HG03066 (cell line): ENCODE data around the gene NUSAP1.
"Not testable (repeated sequence)": the region's sequence is repeated elsewhere in the genome, so short reads cannot be mapped to it uniquely, and the experiment has no call there.

Source experiments
- ATAC-seq: cut with Tn5 transposase; IDR thresholded peaks from one replicate; pipeline ENCODE4 v1.9.1; 2021; ENCODE audit warnings: low read depth; ENCODE audit not compliant: unreplicated experiment

Gene NUSAP1, protein sequence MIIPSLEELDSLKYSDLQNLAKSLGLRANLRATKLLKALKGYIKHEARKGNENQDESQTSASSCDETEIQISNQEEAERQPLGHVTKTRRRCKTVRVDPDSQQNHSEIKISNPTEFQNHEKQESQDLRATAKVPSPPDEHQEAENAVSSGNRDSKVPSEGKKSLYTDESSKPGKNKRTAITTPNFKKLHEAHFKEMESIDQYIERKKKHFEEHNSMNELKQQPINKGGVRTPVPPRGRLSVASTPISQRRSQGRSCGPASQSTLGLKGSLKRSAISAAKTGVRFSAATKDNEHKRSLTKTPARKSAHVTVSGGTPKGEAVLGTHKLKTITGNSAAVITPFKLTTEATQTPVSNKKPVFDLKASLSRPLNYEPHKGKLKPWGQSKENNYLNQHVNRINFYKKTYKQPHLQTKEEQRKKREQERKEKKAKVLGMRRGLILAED

DNA sequence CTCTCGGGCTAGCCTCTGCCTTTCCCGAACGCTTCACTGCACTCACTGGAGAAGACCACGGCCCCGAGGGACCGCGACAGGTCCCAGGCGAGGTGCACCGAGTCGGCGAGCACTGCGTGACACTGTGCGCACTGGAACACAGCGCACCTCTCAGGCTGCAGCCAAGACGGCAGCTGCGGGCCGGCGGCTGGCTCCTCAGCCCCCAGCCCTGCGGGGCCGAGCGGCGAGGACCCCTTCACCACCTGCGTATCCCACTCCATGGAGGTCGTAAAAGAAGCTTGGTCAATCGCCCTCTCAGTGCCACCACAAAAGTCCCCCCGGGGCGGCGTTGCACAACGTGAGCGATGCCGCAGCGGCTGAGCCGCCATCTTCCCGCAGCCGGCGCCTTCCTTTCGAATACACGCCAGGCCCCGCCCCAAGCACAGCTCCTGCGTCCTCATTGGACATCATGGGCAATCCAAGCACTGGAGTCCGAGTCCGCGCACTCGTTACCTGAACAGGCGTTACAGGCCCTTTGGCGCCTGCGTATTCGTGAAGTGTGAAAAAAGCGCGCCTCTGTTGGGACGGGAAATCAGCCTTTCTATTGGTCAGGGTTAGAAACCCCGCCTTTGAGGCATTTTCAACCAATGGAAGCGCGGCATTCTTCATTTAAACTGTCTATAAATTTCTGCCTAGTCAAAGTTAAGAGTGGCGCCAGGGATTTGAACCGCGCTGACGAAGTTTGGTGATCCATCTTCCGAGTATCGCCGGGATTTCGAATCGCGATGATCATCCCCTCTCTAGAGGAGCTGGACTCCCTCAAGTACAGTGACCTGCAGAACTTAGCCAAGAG lies at the start of gene NUSAP1, which contains the start of gene OIP5:
TSS of gene NUSAP1 (plus strand) at position 688 of the 832 bp plus-strand sequence. CDS start at position 765, 77 bp downstream.
TSS of gene OIP5 (minus strand) at position 398 of the 832 bp plus-strand sequence. CDS start at position 368, 30 bp downstream.
- ATAC-seq, result peak; percentile 90

DNA sequence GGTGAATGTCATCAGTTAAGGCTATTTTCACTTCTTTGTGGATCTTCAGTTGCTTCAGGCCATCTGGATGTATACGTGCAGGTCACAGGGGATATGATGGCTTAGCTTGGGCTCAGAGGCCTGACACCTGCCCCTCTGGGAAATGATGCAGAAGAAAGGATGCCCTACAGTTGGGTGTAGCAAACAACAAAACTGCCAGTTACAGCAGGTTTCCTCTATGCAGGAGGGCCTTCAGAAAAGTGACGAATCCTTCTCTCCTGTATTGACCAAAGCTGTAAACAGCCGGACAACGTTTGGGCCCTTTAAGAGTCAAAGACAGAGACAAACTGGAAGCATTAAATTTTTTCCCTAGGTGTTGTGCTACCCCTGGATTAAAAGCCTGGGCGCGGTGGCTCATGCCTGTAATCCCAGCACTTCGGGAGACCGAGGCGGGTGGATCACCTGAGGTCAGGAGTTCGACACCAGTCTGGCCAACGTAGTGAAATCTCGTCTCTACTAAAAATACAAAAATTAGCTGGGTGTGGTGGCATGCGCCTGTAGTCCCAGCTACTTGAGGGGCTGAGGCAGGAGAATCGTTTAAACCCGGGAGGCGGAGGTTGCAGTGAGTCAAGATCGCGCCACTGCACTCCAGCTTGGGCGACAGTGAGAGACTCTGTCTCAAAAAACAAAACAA lies 49.6 kb upstream of the NUSAP1 start:
- ATAC-seq, result not testable (repeated sequence)

DNA sequence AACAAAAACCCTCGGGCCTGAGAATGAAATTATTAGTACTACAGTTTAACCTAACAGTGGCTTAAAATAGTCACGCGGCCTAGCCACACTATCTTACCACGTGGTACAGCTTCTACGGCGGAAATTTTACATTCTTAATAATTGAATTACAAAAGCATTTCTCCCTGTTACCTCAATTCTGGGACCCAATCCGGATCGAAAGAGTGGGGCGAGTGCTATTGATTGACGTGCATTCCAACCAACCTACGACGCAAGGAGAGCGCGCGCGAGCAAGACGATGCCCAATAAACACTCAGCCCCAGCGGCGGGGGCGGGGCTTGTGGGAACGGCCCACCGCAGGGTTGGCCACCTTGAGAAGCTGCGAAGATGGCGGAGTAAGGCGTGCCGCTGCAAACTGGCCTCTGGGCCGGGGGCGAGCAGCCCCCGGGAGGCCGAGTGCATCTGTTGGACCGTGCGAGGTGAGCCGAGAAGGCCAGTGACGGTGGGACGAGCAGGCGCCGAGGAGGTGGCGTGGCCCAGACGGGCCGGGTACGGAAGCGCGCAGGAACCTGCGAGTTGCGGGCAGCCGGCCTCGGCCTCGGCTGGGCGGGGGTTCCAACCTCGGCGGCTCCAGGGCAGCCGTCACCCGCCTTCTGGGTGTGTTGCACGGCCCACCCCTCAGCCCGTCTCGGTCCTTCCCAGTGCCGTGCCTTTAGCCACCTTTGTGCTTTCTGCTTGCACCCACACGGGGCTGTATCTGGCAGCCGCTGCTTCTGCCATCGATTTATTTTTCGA lies 48.8 kb upstream of the NUSAP1 start:
- ATAC-seq, result peak; percentile 91

DNA sequence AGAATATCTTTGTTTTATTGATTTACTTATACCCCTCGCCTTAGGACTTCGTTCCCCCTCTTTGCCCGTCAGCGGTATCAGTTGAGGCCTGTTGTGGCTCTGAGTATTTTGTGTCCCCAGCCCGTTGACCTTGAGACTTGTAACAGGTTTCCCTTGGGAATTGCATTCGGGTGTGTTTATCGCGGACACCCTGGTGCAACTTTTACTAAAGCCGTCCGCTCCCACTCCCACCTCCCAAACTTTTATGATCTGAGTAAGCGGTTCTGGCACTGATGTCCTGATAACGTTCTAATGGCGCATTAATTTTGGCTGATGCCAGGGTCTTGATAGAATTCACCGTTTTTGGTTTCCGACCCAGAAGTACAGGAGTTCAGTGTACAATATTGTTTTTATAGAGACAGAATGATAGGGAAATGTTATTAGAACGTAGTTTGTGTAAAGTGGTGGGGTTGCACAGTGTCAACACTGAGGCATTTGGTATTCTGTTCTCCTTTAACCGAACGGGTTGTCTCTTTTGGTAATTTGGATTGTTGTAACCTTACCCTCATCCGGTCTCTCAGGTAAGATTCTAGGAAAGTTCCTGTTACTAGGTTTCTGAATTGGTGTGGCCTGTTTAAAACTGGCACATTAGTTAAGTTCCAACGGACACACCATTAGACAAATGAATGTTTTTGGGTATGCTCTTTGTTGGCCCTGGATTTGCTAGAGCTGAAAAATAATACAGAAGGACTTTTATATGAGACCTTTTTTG lies 48.1 kb upstream of the NUSAP1 start:
- ATAC-seq, result no peak

DNA sequence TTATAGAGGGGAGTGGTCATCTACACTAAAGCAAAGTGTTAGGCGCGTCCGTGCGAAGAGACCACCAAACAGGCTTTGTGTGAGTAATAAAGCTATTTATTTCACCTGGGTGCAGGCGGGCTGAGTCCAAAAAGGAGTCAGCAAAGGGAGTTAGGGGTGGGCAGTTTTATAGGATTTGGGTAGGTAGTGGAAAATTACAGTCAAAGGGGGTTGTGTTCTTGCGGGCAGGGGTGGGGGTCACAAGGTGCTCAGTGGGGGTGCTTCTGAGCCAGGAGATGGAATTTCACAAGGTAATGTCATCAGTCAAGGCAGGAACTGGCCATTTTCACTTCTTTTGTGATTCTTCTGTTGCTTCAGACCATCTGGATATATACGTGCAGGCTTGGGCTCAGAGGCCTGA lies 47.4 kb upstream of the NUSAP1 start:
- ATAC-seq, result no peak

DNA sequence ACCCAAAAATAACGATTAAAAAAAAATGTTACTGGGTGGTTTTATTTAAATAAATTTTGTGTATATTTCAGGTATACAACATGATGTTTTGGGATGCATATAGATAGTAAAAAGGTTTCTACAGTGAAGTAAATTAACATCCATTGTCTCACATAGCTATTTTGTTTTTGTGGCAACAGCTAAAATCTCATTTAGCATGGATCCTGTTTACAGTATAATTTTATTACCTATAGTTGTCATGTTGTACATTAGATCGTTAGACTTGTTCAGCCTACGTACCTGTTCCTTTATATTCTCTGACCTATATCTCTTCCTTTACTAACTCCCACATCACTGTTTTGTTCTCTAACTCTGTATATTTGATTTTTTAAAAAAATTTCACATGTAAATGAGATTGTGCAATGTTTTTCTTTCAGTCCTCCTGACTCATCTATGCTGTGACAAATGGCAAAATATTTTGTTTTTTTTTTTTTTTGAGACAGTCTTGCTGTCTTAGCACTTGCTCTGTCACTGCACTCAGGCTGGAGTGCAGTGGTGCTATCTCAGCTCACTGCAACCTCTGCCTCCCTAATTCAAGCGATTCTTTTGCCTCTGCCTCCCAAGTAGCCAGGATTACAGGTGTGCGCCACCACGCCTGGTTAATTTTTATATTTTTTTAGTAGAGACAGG lies 45.9 kb upstream of the NUSAP1 start:
- no peak for ATAC-seq

DNA sequence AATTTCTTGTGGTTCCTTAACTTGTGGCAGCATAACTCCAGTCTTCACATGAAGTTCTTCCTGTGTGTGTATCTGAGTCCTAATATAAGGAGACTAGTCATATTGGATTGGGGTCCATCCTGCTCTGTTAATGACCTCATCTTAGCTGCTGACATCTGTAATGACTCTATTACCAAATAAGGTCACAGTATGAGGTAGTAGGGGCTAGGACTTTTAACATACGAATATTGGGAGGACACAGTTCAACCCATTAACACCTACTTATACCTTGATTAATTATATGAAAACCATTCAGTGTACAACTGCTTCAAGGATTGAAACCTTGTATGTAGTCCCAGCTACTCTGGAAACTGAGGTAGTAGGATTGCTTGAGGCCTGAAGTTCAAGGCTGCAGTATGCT lies 44.2 kb upstream of the NUSAP1 start:
- no peak for ATAC-seq

DNA sequence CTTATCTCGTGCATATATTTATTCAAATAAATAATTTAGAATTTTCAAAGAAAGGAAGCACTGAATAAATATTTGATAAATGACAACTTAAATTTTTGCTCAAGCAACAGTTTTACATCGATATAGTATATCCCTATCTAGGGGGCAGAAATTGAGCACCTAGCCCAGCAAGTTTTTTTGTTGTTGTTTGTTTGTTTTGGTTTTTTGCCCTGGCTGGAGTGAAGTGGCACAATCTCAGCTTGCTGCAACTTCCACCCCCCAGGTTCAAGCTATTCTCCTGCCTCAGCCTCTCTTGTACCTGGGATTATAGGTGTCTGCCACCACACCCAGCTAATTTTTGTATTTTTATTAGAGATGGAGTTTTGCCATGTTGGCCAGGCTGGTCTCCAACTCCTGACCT lies 42.7 kb upstream of the NUSAP1 start:
- no peak for ATAC-seq

DNA sequence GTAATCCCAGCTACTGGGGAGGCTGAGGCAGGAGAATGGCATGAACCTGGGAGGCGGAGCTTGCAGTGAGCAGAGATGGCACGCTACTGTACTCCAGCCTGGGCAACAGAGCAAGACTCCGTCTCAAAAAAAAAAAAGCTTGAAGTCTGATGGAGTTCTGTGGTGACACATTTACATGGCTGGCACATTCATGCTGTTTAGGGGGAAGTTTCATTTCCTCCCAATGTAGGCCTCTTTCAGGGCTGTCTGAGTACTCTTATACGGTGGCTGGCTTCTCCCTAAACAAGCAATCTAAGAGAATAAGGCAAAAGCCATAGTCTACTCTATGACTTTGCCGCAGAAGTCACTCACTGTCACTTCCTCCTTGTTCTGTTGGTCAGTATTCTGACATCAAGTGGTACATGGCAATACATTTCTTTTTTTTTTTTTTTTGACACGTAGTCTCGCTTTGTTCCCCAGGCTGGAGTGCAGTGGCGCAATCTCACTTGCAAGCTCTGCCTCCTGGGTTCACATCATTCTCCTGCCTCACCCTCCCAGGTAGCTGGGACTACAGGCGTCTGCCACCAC lies 41.5 kb upstream of the NUSAP1 start:
- ATAC-seq, result peak; percentile 74

DNA sequence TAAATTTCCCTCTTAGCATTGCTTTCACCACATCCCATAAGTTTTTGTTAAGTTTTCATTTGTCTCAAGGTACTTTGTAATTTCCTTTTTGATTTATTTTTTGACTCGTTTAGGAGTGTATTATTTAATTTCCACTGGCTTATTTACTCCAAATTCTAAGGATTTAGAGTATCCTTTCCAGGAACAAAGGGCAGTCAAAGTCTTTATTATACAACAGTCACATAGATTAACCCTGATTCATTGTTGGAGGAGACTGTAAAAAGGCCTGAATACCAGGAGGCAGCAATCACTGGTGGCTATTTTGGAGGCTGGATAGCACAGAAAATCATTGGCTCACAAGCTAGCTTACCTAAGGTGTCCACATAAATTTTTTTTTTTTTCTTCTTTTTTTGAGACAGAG lies 40.2 kb upstream of the NUSAP1 start:
- no peak for ATAC-seq

DNA sequence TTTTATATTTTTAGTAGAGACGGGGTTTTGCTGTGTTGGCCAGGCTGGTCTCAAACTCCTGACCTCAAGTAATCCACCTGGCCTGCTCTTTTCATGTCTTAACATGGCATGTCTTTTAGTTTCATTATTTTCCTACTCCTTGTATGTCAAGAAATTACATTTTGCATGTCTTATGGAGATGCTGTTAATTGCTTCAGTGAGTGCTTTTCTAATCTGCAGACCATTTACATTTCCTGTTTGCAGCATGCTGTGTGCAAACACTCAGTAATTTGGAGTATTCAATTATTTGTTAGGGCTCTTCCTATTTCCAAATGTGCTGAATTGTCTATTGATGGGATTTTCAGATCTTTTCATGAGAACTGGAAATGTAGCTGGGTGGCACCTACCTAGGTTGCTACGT lies 31.5 kb upstream of the NUSAP1 start:
- ATAC-seq, result not testable (repeated sequence)

DNA sequence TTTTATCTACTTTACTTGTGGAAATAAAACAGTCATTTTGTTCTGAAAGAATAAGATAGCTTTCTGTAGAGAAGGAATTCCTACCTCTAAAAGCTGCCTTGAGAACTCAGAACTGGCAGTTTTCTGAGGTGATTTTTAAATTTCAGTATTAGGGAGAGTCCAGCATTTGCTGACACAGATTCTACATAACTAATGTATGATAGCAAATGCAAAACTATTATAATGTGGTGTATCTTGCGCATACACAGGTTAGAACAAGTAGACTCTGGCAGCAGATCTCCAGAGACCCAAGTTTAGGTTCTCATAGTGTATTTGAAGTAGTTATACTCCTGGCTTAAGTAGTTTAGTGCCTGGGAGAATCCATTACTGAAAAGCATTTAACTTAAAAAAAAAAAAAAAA lies 31.1 kb upstream of the NUSAP1 start:
- no peak for ATAC-seq

DNA sequence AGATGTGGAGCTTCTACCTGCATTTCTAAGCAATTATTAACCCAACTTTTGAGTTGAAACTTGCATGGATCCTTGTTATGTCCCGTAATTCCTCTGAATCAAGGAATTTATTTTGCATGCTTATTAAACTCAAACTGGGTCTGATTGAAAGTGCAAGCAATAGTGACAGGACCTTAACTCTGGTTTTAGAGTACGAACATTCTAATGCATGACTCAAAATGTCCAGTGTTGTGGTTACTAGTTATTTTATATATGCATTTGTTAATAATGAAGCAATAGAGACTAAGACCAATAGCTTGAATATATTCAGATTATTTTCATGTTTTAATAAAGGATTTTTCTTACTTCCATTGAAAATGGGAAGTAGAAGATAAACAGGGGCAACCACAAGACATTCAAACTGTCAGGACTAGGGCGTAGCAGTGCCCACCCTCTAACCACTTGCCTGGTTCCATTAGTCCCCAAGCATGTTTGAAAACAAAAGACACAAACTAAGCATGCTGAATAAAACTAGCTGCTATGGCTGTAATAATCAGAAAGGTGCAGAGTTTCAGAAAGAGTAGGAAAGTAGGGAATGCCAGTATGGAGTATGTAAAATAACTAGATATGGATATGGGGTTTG lies 28.4 kb upstream of the NUSAP1 start:
- ATAC-seq, result no peak

DNA sequence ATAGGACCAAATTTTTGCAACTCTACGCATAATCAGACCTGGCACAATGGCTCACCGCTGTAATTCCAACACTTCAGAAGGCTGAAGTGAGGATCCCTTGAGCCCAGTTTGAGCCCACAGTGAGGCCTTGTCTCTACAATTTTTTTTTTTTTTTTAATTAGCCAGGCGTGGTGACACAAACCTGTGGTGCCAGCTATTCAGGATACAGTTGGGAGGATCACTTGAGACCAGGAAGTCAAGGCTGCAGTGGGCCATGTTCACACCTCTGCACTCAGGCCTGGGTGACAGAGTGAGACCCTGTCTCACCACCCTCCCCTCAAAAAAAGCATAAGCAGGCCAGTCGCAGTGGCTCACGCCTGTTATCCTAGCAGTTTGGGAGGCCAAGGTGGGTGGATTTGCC lies 25.0 kb upstream of the NUSAP1 start:
- no peak for ATAC-seq

DNA sequence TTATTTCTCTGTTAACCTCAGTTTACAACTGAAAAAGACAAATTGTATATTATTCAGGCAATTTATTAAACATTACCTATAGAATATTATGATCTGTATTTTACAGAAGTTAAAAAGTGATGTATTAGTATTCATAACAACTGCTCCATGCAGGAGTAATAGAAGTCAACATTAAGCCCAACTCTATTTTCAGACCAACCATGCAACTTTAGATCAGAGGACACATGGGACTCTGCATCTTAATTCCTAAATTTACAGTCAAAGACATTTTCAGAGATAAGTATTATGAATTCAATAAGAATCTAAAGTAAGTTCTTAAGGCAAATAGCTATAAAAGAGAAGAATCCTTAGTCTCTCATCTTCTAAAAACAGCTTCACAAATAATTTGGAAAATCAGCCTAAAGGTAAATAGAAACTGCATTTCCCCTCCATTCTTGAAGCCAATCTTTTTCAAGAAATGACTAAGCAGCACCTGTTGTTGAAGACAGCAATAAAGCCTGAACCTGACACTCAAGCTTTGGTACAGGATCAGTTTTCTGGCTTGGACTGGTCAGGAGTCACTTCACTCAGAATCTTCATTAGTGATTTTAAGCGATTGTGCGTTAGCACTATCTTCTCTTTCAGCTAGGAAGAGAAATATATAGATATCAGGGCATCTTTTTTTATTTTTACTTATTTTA lies 23.3 kb upstream of the NUSAP1 start:
- no peak for ATAC-seq

DNA sequence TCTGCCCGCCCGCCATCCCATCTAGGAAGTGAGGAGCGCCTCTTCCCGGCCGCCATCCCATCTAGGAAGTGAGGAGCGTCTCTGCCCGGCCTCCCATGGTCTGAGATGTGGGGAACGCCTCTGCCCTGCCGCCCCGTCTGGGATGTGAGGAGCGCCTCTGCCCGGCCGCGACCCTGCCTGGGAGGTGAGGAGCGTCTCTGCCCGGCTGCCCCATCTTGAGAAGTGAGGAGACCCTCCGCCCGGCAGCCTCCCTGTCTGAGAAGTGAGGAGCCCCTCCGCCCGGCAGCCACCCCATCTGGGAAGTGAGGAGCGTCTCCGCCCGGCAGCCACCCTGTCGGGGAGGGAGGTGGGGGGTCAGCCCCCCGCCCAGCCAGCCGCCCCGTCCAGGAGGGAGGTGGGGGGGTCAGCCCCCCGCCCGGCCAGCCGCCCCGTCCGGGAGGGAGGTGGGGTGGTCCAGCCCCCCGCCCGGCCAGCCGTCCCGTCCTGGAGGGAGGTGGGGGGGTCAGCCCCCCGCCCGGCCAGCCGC lies 11.8 kb upstream of the NUSAP1 start:
- not testable (repeated sequence) for ATAC-seq

DNA sequence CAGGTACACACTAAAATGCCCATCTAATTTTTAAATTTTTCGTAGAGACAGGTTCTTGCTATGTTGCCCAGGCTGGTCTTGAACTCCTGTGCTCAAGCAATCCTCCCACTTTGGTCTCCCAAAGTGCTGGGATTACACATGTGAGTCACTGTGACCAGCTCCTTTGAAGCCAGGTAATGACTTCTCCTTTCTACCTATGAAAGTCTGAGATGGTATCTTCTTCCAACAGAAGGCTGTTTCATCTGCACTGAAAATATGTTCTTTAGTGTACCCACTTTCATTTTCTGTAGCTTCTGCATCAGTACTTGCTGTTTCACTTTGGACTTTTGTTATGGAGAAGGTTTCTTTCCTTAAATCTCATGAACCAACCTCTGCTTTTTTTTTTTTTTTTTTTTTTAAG lies 9.1 kb upstream of the NUSAP1 start:
- no peak for ATAC-seq
